IPS DF 4.7 (cell line): Measurements from ENCODE around the gene RPUSD3.
"Not testable (repeated sequence)": the region's sequence is repeated elsewhere in the genome, so short reads cannot be mapped to it uniquely, and the experiment has no call there.

Source experiments
- DNase-seq: peaks from one replicate; pipeline ENCODE4 v3.0.0-alpha.2; 2013; ENCODE audit warnings: low spot score; ENCODE audit errors: extremely low read depth

Gene RPUSD3

GRCh38 chr3:9866639-9867038 is 22.8 kb upstream of the RPUSD3 start:
- no peak for DNase-seq

DNA sequence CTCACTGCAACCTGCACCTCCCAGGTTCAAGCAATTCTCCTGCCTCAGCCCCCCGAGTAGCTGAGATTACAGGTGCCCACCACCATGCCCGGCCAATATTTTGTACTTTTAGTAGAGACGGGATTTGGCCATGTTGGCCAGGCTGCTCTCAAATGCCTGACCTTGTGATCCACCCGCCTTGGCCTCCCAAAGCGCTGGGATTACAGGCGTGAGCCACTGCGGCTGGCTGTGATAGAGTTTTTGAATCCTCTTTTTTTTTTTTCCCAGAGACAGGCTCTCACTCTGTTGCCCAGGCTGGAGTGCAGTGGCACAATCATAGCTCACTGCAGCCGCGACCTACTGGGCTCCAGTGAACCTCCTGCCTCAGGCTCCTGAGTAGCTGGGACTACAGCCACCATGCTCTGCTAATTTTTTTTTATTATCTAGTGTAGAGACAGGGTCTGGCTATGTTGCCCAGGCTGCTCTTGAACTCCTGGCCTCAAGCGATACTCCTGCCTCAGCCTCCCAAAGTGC is 21.4 kb upstream of the RPUSD3 start:
- not testable (repeated sequence) for DNase-seq

- DNase-seq = no peak
Measured at GRCh38 chr3:9864200-9864927, 20.6 kb upstream of the RPUSD3 start.

DNA sequence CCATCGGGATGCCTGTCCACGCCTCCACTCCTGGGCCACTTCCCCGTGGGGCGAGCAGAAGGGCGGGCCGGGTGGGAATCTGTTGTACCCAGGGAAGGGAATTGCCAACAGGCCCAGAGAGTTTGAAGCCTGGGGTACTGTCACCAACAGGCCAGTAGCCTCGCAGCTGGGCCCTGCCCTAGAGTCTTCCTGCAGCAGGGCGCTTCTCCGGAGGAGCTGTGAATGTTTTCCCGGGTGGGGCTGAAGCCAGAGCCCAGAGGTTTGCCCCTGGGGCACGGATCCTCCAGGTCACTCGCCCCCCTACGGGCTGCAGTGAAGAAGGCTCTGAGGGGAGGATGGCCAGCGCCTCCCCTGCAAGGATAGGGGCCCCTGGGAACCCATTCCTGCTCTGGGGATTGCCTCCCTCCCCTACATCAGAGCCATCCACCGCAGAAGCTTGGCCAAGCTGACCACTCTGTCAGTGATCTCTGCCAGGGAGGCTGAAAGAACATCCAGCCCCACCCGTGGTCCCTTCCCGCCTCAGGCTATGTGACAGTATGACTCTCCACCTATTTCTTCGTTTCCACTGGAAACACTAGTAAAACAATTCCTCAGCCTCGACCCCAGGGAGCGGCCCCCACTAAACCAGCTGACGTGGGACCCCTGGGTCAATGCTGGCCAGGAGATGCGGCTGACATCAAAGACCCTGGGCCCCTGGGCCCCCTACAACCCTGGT is 19.4 kb upstream of the RPUSD3 start:
- no peak for DNase-seq

GRCh38 chr3:9862391-9863057 is 18.7 kb upstream of the RPUSD3 start:
- no peak for DNase-seq

- no peak for DNase-seq
Measured at GRCh38 chr3:9861626-9862130, 17.9 kb upstream of the RPUSD3 start.

GRCh38 chr3:9861201-9861600 is 17.4 kb upstream of the RPUSD3 start:
- DNase-seq = no peak

GRCh38 chr3:9859530-9860025 is 15.8 kb upstream of the RPUSD3 start:
- DNase-seq = no peak

- no peak for DNase-seq
Measured at GRCh38 chr3:9855594-9855993, 11.8 kb upstream of the RPUSD3 start.

- DNase-seq = not testable (repeated sequence)
Measured at GRCh38 chr3:9854291-9854940, 10.6 kb upstream of the RPUSD3 start.

- no peak for DNase-seq
Measured at GRCh38 chr3:9852528-9852927, 8.7 kb upstream of the RPUSD3 start.

DNA sequence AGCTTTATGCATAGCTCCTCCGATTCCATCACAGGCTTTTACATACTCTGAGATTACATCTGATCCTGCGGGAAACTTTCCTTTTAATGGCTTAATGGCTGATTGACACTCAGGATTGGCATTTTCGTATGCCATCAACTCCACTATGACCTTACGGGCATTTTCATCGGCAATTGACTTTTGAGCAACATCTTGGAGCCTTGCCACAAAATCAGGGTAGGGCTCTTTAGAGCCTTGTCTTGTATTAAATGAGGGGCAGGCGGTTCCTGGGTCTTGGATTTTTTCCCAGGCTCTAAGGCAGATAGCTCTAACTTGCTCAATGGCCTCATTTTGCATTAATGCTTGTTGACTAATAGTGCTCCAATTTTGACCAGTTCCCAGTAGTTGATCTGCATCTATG is 8.1 kb upstream of the RPUSD3 start:
- not testable (repeated sequence) for DNase-seq

- DNase-seq = not testable (repeated sequence)
Measured at GRCh38 chr3:9851383-9851782, 7.6 kb upstream of the RPUSD3 start.

- not testable (repeated sequence) for DNase-seq
Measured at GRCh38 chr3:9848860-9849259, 5.1 kb upstream of the RPUSD3 start.

DNA sequence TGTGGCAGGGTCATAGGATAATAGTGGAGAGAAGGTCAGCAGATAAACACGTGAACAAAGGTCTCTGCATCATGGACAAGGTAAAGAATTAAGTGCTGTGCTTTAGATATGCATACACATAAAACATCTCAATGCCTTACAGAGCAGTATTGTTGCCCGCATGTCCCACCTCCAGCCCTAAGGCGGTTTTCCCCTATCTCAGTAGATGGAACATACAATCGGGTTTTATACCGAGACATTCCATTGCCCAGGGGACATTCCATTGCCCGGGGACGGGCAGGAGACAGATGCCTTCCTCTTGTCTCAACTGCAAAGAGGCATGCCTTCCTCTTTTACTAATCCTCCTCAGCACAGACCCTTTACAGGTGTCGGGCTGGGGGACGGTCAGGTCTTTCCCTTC is 4.1 kb upstream of the RPUSD3 start:
- not testable (repeated sequence) for DNase-seq

DNA sequence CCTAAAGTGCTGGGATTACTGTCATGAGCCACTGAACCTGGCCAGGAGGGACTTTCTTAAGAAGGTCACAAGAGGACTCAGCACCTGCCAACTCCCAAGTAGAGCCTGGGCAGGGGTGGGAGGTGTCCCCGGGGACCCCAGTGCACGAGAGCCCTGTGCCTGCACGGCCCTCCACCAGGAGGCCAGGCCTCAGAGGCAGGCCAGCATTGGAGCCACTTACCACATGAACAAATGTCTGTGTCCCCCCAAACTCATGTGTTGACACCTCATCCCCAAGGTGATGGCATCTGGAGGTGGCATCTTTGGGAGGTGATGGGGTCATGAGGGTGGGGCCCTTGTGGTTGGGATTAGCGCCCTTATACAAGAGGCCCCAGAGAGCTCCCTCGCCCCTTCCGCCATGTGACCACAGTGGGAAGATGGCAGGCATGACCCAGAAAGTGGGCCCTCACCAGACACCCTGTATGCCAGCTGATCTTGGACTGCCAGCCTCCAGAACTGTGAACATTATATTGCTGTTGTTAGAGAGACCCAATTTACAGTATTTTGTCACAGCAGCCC is 3.2 kb upstream of the RPUSD3 start:
- DNase-seq = no peak

- no peak for DNase-seq
Measured at GRCh38 chr3:9846231-9846630, 2.4 kb upstream of the RPUSD3 start.

DNA sequence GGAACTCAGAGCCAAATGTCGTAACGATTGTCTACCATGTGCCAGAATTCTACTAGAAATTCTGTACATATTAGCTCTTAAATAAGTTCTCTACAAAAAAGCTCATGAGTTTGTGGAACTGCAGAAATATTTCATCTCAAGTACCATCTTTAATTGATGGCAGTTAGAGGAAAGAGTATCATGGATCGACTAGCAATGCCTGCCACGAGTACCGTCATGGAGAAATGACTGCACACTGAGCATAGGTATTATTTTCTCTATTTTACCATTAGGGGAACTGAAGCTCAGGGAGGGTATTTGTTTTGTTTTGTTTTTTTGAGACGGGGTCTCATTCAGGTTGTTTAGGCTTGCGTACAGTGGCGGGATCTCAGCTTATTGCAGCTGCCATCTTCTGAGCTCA is 2.8 kb downstream of the RPUSD3 start:
- DNase-seq = no peak

DNA sequence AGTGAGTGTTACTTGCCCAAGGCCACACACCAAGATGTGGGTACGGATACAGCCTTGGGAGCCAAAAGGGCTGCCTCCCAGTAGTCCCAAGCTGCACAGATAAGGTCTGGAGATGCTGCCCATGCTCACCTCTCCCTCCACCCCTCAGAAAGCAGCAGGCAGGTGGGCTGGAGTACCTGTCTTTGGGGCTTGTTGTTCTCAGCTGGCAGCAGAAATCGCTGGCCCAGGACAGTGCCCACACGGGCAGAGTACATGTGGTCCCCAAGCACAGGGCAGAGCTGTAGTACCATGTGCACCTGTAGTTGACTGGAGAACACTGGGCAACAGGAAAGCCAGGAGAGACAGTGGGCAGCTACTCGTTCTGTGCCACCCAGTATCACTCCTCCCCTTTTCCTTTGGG is 5.0 kb downstream of the RPUSD3 start:
- no peak for DNase-seq

DNA sequence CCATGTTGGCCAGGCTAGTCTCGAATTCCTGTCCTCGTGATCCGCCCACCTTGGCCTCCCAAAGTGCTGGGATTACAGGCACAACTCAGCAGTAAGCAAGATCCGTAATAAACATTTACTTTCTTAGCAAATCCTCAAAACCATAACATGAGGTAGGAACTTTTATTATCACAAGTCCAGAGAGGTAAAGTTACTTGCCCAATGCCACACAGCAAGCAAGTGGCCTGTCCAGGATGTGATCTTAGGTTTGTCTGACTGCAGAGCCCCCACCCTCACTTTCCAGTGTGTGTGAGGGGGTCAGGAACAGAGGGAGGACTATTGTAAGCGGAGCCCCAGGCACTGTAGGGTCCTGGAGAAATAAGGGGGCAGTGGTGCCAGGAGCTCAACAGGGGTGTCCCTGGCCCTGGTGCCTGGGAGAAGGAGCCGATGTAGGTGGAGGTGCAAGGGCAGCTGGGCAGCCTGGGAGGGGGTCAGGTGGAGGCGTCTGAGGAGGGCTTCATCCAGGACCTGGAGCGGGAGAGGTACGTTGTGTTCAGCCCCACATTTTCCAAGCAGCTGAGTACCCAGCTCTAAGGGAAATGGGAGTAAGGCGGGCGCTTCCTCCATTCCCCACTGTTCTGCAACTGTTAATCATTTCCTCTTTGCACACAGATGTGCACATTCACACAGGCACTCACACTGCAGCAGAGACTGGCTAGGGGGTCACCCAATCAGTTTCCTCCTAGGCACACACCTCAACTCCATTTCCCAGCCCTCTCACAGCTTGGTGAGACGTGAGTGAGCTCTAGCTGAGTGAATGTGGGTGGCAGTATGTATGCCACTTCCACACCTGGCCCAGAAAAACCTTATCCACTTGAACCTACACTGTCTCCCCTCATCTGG is 5.9 kb downstream of the RPUSD3 start:
- DNase-seq = no peak
